Tibial nerve (tissue), 4 donors: Measurements from ENCODE around the gene MYO5A. TPM values are rescaled to one million over a fixed set of nuclear protein-coding genes. Genes with fewer than 3 reads are reported as not detected.

Source experiments
- DNase-seq, 2 donors: peaks; one replicate each; pipeline ENCODE4 v3.0.0-alpha.2; 2019; ENCODE audit warnings: low spot score in 2 of 2
- H3K27ac ChIP-seq, 4 donors: fragments of 200-600 bp; sonication (generic) in 3 of 4; one replicate each; pipeline ENCODE4 v1.5.1; 2017 to 2019; ENCODE audit warnings: mild to moderate bottlenecking in 1 of 4
- H3K27me3 ChIP-seq, 2 donors: fragments of 200-600 bp; sonication (generic) in 1 of 2; one replicate each; pipeline versions ENCODE4 v1.5.1 to v1.6.0; 2017 to 2019
- H3K36me3 ChIP-seq, 3 donors: fragments of 200-600 bp; sonication (generic); one replicate each; pipeline ENCODE4 v1.5.1; 2018 to 2019
- H3K4me1 ChIP-seq, 4 donors: fragments of 200-600 bp; sonication (generic) in 3 of 4; one replicate each; pipeline ENCODE4 v1.5.1; 2017 to 2019
- H3K4me3 ChIP-seq, 4 donors: fragments of 200-600 bp; sonication (generic) in 3 of 4; one replicate each; pipeline ENCODE4 v1.5.1; 2017 to 2019; ENCODE audit warnings: mild to moderate bottlenecking in 1 of 4, moderate library complexity in 1 of 4
- H3K9me3 ChIP-seq, 4 donors: fragments of 200-600 bp; sonication (generic) in 3 of 4; one replicate each; pipeline ENCODE4 v1.5.1; 2017 to 2019
- CTCF ChIP-seq, 5 experiments: fragments of 200-600 bp in 3 of 5; fragments of 450-650 bp in 2 of 5; sonication (generic) in 3 of 5; IDR thresholded peaks; one replicate each; pipeline ENCODE4 v1.5.1; 2016 to 2019; ENCODE audit warnings: antibody characterized with exemption in 5 of 5, mild to moderate bottlenecking in 3 of 5, moderate library complexity in 2 of 5
- EP300 ChIP-seq, 2 donors: sonication (generic); formaldehyde crosslinking; IDR thresholded peaks; one replicate each; pipeline ENCODE4 v1.6.1; 2017; ENCODE audit warnings: antibody characterized with exemption in 2 of 2, mild to moderate bottlenecking in 1 of 2
- POLR2A ChIP-seq, 2 donors: fragments of 450-650 bp; IDR thresholded peaks; one replicate each; pipeline ENCODE4 v1.6.1; 2017; ENCODE audit warnings: antibody characterized with exemption in 2 of 2, mild to moderate bottlenecking in 2 of 2, moderate library complexity in 2 of 2
- whole genome bisulfite sequencing, 2 donors: methylation state at CpG; one replicate each; pipeline ENCODE4 v1.1.5; 2018; 5-methylcytosine and 5-hydroxymethylcytosine counted together
- total RNA-seq, 4 donors: library from RNA; depleted of rRNA; stranded (reverse); fragments of >200 nt; gene quantifications; one replicate each; pipeline ENCODE4 v1.1.0, GENCODE V29; 2016

MYO5A gene
- total RNA-seq, 4 donors from 2014 or later = 38.7 to 101 (median 46.9) TPM

GRCh38 chr15:52326756-52327155 lies 201.9 kb downstream of the MYO5A start:
- H3K27me3 ChIP-seq = no peaks in the 10 kb centered on the region
- no peaks in the 10 kb centered on the region for H3K4me1 ChIP-seq
- no peaks in the 10 kb centered on the region for H3K9me3 ChIP-seq
- no peak for TF ChIP-seq POLR2A (IDR thresholded peaks at IDR 0.05)
- TF ChIP-seq CTCF (IDR thresholded peaks at IDR 0.05) = no peak
- no peak for TF ChIP-seq EP300 (IDR thresholded peaks at IDR 0.05)
- no peak overlapping the region for H3K4me3 ChIP-seq
- no peak overlapping the region for H3K27ac ChIP-seq
- 86 to 92% methylated on average over 2 of the region's 2 CpGs for WGBS, 2 donors
- no peak for DNase-seq
- H3K36me3 ChIP-seq = peaks cover 0 to 65% (median 4%) of the 10 kb centered on the region in 3 donors

- no peak overlapping the region for H3K4me3 ChIP-seq
- peaks cover 0 to 78% (median 15%) of the 10 kb centered on the region in 3 donors for H3K36me3 ChIP-seq
- WGBS, 2 donors = 9 to 14% methylated on average over 1 of the region's 1 CpG
- no peaks in the 10 kb centered on the region for H3K27me3 ChIP-seq
- H3K9me3 ChIP-seq = no peaks in the 10 kb centered on the region
- no peak for DNase-seq
- no peaks in the 10 kb centered on the region for H3K4me1 ChIP-seq
- H3K27ac ChIP-seq = no peak overlapping the region
- TF ChIP-seq POLR2A (IDR thresholded peaks at IDR 0.05) = no peak
- no peak for TF ChIP-seq EP300 (IDR thresholded peaks at IDR 0.05)
- no peak for TF ChIP-seq CTCF (IDR thresholded peaks at IDR 0.05)
Measured at GRCh38 chr15:52324109-52324508, 204.6 kb downstream of the MYO5A start.

- no peak for DNase-seq
- Histone ChIP-seq H3K27me3 (no peaks in the 10 kb centered on the region), H3K27ac (no peak overlapping the region), H3K4me1 (no peaks in the 10 kb centered on the region), H3K4me3 (no peak overlapping the region), H3K9me3 (no peaks in the 10 kb centered on the region), H3K36me3 (peaks cover 0 to 87% (median 23%) of the 10 kb centered on the region in 3 donors)
- 93 to 94% methylated on average over 13 of the region's 13 CpGs for WGBS, 2 donors
- TF ChIP-seq CTCF (IDR thresholded peaks at IDR 0.05) = no peak
- no peak for TF ChIP-seq EP300 (IDR thresholded peaks at IDR 0.05)
- TF ChIP-seq POLR2A (IDR thresholded peaks at IDR 0.05) = no peak
Measured at GRCh38 chr15:52318729-52319500, 209.8 kb downstream of the MYO5A start.

- no peak overlapping the region for H3K4me3 ChIP-seq
- no peak for TF ChIP-seq EP300 (IDR thresholded peaks at IDR 0.05)
- TF ChIP-seq POLR2A (IDR thresholded peaks at IDR 0.05) = no peak
- TF ChIP-seq CTCF (IDR thresholded peaks at IDR 0.05) = no peak
- H3K27ac ChIP-seq = no peak overlapping the region
- H3K36me3 ChIP-seq = peaks cover 0 to 92% (median 23%) of the 10 kb centered on the region in 3 donors
- 97 to 100% methylated on average over 2 of the region's 2 CpGs for WGBS, 2 donors
- H3K4me1 ChIP-seq = no peaks in the 10 kb centered on the region
- H3K27me3 ChIP-seq = no peaks in the 10 kb centered on the region
- H3K9me3 ChIP-seq = no peaks in the 10 kb centered on the region
- no peak for DNase-seq
Measured at GRCh38 chr15:52317688-52318087, 211.0 kb downstream of the MYO5A start.

GRCh38 chr15:52317022-52317421 lies 211.7 kb downstream of the MYO5A start:
- TF ChIP-seq CTCF (IDR thresholded peaks at IDR 0.05) (no peak), POLR2A (IDR thresholded peaks at IDR 0.05) (no peak), EP300 (IDR thresholded peaks at IDR 0.05) (no peak)
- Histone ChIP-seq H3K36me3 (peaks cover 0 to 92% (median 19%) of the 10 kb centered on the region in 3 donors), H3K27me3 (no peaks in the 10 kb centered on the region), H3K27ac (no peak overlapping the region), H3K4me3 (no peak overlapping the region), H3K9me3 (no peaks in the 10 kb centered on the region), H3K4me1 (no peaks in the 10 kb centered on the region)
- 97% methylated on average over 2 of the region's 2 CpGs for WGBS, 2 donors
- no peak for DNase-seq
